GM18907 (cell line): ENCODE measurements around the gene SMAP1.

Experiments
- ATAC-seq: cut with Tn5 transposase; IDR thresholded peaks from one replicate; pipeline ENCODE4 v1.9.1; 2021; ENCODE audit warnings: mild to moderate bottlenecking, moderate library complexity; ENCODE audit not compliant: unreplicated experiment

SMAP1 gene

DNA sequence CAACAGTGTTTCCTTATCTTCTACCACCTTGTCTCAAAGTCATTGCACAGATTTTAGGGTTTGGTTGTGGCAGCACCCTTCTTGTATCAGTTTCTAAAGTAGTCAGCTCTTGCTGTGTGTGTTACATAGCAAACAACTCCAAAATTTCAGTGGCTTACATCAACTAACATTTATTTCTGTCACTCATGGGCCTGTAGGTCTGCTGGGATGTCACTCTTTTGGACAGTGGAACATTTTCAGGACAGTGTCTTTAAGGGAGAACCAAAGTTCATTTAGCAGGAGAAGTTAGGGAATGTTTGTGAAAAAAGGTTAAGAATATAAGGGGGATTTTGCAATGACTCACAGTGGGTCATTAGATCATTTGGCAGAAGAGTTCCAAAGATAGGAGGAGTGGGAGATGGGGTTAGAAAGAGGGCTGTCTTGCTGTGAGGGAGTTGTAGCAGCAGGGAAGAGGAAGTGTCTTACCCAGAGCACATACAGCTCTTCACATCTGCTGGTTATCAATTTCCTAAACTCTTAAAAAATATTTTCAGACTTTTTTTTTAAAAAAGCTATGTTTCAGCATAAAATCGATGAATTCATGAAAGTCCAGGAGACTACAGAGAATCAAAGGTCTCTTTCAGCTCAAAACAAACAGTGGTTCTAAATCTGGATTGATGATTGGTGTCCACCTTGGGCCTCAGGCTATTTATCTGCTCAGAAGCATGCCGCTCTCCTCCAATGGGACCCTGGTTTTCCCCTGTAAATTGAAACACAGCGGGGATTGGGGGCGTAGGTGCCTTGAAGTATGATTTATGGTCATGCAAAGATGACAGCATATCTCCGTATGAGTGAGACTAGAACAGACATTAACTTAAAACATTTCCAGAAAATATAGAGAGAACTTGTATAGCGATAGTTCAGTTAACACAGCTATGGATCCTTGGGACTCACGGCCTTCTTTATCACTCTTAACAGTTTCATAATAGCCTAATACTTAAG is 171.9 kb downstream of the SMAP1 start:
- peak; percentile 53 for ATAC-seq

GRCh38 chr6:70841112-70841511 is 173.4 kb downstream of the SMAP1 start:
- no peak for ATAC-seq

GRCh38 chr6:70842541-70842940 is 174.9 kb downstream of the SMAP1 start:
- ATAC-seq: no peak

DNA sequence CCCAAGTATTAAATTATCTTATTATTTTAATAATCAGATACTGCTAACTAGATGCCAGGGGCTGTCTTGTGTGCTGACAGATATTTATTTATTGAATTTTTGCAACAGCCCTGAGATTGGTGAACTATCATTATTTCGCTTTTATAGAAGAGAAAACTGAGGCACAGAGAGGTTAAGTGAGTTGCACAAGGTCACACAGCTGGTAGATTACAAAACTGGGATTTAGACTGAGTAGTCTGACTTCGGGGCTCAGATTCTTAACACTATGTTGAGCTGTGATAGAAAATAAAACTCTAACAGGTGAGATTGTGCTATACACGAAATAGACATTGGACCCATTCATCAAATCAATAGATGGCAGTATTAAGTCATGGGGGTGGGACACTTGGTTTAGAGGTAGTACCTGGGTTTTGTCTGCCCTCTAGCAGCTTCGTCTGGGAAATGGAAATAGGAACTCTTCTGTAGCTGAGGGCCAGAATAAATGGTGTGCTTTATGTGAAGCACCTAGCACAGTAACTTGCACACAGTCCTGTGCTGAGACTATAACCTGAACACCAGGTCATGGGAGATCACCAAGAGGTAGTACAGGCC is 175.7 kb downstream of the SMAP1 start:
- no peak for ATAC-seq

GRCh38 chr6:70844301-70844700 is 176.6 kb downstream of the SMAP1 start:
- no peak for ATAC-seq

GRCh38 chr6:70846207-70846835 is 178.6 kb downstream of the SMAP1 start:
- no peak for ATAC-seq

GRCh38 chr6:70847106-70848084 is 179.7 kb downstream of the SMAP1 start:
- no peak for ATAC-seq

DNA sequence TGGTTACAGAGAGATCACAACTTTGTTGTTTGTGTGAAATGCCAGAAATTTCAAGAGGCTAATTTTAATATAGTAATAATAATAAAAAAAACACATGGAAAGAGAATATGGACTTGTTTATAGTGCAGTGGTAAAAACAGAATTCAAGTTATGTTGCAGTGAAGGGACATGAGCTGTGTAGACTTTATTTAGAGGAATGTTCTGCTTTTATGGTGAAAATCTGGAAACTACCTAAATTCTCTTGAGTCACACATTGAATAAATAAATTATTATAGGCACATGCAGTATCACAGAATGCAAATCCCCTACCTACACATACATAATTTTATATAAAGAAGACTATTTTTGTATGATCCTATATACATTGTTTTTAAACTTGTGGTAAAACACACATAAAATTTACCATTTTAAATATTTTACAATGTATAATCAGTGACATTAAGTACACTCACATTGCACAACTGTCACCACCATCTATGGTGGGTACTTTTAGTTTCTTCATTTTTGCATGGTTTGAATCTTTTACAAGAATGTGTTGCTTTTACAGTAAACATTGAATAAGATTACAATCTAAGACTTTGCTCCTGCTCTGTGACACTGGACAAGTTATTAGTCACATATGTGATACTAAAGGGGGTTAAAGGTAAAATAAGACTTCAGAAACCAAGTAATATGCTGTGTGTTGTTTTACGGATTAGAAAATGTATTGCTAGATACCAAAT is 181.8 kb downstream of the SMAP1 start:
- ATAC-seq: no peak

DNA sequence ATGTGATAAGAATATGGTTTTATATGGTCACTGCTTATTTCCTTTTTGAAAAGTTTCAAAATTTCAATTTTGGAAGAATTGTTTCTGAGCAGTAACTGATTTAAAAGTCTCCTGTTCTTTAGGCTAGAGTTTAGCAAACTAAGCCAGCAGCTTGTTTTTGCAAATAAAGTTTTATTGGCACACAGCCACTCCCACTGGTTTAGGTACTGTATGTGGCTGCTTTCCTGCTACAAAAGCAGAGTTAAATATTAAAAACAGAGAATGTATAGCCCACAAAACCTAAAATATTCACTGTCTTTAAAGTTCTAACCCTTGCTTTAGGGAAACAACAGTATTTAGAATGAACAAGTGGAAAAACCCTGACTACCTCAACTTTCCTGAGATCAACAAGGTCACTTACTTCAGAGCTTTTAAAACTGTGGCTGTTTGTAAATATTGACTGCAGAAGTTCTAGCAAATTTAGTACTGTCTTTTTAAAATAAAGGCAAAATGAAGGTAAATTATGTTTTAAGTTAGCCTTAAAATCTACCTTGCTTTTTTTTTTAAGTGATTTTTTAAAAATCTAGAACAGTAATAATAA is 185.1 kb downstream of the SMAP1 start:
- no peak for ATAC-seq

DNA sequence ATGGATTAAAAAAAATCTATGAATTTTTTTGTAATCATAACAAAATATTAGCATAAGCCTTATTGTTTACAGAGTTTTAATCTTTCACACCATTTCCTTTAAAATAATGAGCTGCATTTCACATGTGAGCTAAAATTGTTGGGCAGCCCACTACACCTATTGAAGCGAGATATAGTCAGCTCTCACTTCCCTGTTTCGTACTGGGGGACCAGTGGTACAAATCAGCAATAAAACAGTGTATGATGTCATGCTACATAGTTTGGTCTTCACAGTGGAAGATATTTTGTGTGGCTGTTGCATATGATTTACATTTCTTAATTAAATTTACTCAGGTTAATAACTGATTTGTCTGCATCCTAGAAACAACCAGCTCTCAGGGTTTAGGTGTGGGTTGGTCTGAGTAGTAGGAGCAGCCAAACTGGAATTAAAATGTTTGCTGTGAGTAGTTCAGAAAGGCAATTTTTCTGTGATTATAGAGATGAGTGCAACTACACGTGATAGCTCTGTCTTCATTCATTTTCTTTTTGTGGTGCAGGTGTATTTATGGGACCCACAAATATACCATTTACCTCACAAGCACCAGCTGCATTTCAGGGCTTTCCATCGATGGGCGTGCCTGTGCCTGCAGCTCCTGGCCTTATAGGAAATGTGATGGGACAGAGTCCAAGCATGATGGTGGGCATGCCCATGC is 189.8 kb downstream of the SMAP1 start:
- ATAC-seq: peak; percentile 99

- ATAC-seq: no peak
Measured at GRCh38 chr6:70860045-70860444, 192.4 kb downstream of the SMAP1 start.

DNA sequence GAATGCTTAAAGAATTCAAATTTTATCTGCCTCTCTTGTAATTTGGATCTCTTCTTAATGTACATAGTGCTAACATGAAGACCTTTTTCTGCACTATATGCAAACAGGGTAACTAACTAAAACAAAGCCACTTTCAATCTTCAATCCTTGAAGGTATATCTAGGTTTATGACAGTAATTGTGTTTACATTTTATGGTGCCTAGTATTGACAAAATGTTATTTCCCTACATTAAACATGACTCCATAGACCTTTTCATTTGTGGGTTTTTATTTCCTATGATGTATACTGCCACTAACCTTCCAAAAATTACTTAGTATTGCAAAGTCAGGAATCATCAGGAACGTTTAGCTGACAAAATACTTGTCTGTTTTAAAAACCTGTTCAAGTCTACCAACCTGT is 193.2 kb downstream of the SMAP1 start:
- no peak for ATAC-seq

DNA sequence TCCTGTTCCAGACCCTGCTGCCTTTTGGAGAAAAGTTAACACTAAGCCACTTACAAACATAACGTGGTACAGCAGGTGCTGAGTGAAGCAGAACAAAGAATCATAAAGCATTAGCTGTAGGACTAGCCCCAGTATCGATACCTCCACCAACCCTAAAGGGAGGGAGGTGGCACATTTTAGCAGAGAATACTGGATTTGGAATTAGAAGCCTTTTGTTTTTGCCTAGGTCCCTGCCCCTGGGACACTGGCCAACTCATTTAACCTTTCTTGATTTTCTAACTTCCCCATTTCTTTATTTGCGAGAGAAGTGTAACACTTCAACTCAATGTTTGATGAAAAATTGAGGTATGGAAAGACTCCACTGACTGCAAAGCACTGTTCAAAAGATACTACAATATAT is 195.7 kb downstream of the SMAP1 start:
- ATAC-seq: no peak

- ATAC-seq: no peak
Measured at GRCh38 chr6:70864401-70864800, 196.7 kb downstream of the SMAP1 start.

DNA sequence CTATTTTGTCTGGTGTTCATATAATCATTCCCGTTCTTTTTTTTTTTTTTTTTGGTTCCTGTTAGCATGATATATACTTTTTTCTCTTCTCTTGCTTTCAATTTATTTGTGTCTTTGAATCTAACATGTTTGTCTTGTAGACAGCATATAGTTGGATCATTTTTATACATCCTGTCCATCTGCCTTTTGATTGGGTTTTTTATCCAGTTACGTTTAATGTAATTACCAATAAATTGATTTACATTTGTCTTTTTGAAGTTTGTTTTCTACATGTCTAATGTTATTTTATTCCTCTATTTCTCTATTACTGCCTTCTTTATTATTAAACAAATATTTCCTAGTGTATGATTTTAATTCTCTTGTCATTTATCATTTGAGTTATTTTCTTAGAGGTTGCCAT is 204.8 kb downstream of the SMAP1 start:
- no peak for ATAC-seq

GRCh38 chr6:70874181-70874913 is 206.7 kb downstream of the SMAP1 start:
- ATAC-seq: no peak

GRCh38 chr6:70879496-70879895 is 211.8 kb downstream of the SMAP1 start:
- no peak for ATAC-seq
